Right atrium auricular region (tissue), 2 donors: ENCODE data around the gene ZFP92. TPM values are rescaled to one million over a fixed set of nuclear protein-coding genes. Genes with fewer than 3 reads are reported as not detected.

Experiments used
- DNase-seq: peaks from one replicate; pipeline ENCODE4 v3.0.0-alpha.2; 2019; ENCODE audit warnings: low spot score
- H3K27ac ChIP-seq, 2 donors: fragments of 200-600 bp; sonication (generic); 1 replicate in 1 of 2; 2 replicates in 1 of 2; pipeline ENCODE4 v1.5.1; 2016 to 2019
- H3K27me3 ChIP-seq, 2 donors: fragments of 200-600 bp; sonication (generic); one replicate each; pipeline versions ENCODE4 v1.5.1 to v1.6.0; 2017 to 2019
- H3K36me3 ChIP-seq: fragments of 200-600 bp; sonication (generic); one replicate; pipeline ENCODE4 v1.5.1; 2016
- H3K4me1 ChIP-seq, 2 donors: fragments of 200-600 bp; sonication (generic); one replicate each; pipeline versions ENCODE4 v1.5.1 to v1.6.0; 2017 to 2019
- H3K4me3 ChIP-seq, 2 donors: fragments of 200-600 bp; sonication (generic); 1 replicate in 1 of 2; 2 replicates in 1 of 2; pipeline ENCODE4 v1.5.1; 2017 to 2019; ENCODE audit warnings: mild to moderate bottlenecking in 1 of 2, moderate library complexity in 1 of 2
- H3K9me3 ChIP-seq, 2 donors: fragments of 200-600 bp; sonication (generic); one replicate each; pipeline ENCODE4 v1.5.1; 2019
- CTCF ChIP-seq, 2 donors: fragments of 200-600 bp; sonication (generic); IDR thresholded peaks; one replicate each; pipeline ENCODE4 v1.5.1; 2019; ENCODE audit warnings: antibody characterized with exemption in 2 of 2
- total RNA-seq, 2 donors: library from RNA; depleted of rRNA; stranded (reverse); fragments of >200 nt; gene quantifications; one replicate each; pipeline ENCODE4 v1.1.0, GENCODE V29; 2016

Gene ZFP92
- total RNA-seq, 2 donors from 2014 or later: 0.85 to 1.6 TPM

GRCh38 chrX:153440556-153441135, 29.4 kb downstream of the ZFP92 start:
- Histone ChIP-seq H3K4me1 (no peaks in the 10 kb centered on the region), H3K36me3 (no peaks in the 10 kb centered on the region), H3K27me3 (no peaks in the 10 kb centered on the region), H3K9me3 (no peaks in the 10 kb centered on the region), H3K27ac (no peak overlapping the region), H3K4me3 (no peak overlapping the region)
- no peak for DNase-seq
- no peak for TF ChIP-seq CTCF (IDR thresholded peaks at IDR 0.05)

GRCh38 chrX:153441296-153441695, 30.0 kb downstream of the ZFP92 start:
- no peak for DNase-seq
- Histone ChIP-seq H3K27ac (no peak overlapping the region), H3K4me3 (no peak overlapping the region), H3K27me3 (no peaks in the 10 kb centered on the region), H3K36me3 (no peaks in the 10 kb centered on the region), H3K9me3 (no peaks in the 10 kb centered on the region), H3K4me1 (no peaks in the 10 kb centered on the region)
- no peak for TF ChIP-seq CTCF (IDR thresholded peaks at IDR 0.05)

DNA sequence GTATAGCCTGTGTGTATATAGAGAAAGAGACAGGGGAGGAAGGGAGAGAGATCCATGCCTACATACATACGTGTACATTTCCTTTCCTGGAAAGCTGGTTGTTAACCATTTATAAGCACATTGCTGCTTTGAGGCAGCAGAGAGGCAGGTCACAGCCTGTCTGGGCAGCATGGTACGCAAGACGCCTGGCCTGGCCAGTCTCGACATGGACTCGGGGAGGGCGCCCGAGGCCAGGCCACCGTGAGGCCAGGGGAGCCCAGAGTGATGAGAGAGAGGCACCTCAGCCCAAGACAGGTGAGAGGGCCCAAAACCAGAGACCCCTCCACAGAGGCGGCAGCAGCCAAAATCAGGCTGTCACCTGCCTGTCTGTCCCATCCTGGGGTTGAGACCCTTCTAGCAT, 30.7 kb downstream of the ZFP92 start:
- Histone ChIP-seq H3K27me3 (no peaks in the 10 kb centered on the region), H3K9me3 (no peaks in the 10 kb centered on the region), H3K27ac (no peak overlapping the region), H3K36me3 (no peaks in the 10 kb centered on the region), H3K4me3 (no peak overlapping the region), H3K4me1 (no peaks in the 10 kb centered on the region)
- no peak for DNase-seq
- TF ChIP-seq CTCF (IDR thresholded peaks at IDR 0.05): no peak

- no peaks in the 10 kb centered on the region for H3K4me1 ChIP-seq
- TF ChIP-seq CTCF (IDR thresholded peaks at IDR 0.05): no peak
- H3K9me3 ChIP-seq: no peaks in the 10 kb centered on the region
- DNase-seq: no peak
- H3K4me3 ChIP-seq: no peak overlapping the region
- H3K27ac ChIP-seq: no peak overlapping the region
- H3K36me3 ChIP-seq: no peaks in the 10 kb centered on the region
- H3K27me3 ChIP-seq: no peaks in the 10 kb centered on the region
These were observed 31.2 kb downstream of the ZFP92 start for GRCh38 chrX:153442463-153442862.

DNA sequence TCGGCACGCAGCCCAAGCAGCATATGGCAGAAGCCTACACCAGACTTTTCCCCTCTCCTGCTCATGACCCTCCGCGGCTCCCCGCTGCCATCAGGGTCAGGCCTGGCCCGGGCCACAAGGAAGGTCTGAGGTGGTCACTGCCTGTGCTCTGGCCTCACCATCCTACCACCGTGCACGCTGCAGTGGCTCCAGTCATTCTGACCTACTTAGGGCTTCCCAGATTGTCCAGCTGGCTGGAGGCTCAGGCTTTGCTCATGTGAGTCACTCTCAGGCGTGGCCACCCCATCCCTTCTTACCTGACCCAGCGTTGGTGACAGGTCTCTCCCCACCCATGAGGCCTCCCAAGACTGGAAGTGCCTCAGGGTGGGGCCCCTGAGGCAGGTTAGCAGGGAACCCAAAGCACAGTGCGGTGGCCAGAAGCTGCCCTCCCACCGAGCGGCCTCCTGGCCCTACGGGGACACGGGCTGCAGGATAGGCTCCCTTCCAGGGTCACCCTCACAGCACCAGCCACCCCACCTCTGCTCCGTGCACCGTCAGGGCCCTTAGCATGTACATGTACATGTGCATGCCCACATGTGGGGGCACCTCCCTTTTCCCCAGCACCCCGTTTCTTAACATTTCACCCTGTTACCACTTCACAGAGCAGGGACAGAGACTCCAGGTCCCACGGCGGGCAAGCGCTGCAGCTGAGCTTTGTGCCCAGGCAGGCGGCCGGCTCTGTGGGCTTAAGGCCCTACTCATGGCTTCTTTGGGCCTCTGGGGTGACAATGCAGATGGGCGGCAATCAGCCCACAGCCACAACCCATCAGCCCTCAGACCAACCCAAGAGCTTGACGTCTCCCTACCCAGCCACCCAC, 32.4 kb downstream of the ZFP92 start:
- Histone ChIP-seq H3K9me3 (no peaks in the 10 kb centered on the region), H3K27me3 (no peaks in the 10 kb centered on the region), H3K4me3 (no peak overlapping the region), H3K36me3 (no peaks in the 10 kb centered on the region), H3K4me1 (no peaks in the 10 kb centered on the region), H3K27ac (no peak overlapping the region)
- DNase-seq: no peak
- no peak for TF ChIP-seq CTCF (IDR thresholded peaks at IDR 0.05)
